HG03565 (cell line): ENCODE results near the gene INSRR.
A peak's percentile ranks its signal among the peaks of the same experiment; 100 is the strongest.

ENCODE experiments used
- ATAC-seq: cut with Tn5 transposase; IDR thresholded peaks from one replicate; pipeline ENCODE4 v1.9.1; 2021; ENCODE audit warnings: mild to moderate bottlenecking, moderate library complexity; ENCODE audit not compliant: unreplicated experiment

Gene INSRR

GRCh38 chr1:156834322-156834721 lies 24.6 kb downstream of the INSRR start:
- ATAC-seq, result no peak

DNA sequence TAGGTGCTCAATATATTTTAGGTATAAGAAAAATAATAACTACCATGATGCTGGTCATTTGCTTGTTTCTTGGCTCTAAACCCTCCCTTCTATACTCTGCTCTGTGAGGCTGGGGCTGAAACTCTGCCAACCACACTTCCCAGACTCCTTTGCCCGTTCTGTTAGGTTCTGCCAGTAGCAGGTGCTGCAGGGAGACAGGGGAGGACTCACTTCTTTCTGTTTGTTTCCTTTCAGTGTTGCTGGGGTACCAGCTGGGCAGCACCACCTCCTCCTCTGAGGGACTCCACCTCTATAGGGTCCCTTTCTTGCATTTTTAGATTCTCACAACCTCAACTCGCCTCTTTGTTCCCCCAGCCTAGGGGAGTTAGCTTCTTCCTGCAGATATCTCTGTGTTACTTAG lies 25.3 kb downstream of the INSRR start:
- ATAC-seq, result no peak

DNA sequence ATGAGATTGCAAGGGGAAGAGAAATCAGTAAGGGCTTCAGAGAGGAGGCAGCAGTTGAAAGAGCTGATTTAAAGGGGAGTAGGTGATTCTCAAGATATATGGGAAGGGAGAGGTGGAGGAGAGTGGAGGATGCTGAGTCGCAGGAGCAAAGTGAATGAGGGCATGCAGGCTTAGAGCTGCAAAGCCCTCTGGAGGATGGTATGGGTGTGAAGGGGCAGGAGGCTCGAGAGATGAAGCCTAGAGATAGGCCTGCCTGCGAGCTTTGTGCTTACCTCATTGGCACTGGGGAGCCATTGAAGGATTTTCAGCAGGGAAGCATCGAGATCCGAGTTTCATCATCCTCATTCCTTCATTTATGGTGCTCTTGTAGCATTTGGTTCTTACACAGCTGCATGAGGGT lies 26.5 kb downstream of the INSRR start:
- ATAC-seq, result no peak

- no peak for ATAC-seq
These were observed 30.4 kb downstream of the INSRR start for GRCh38 chr1:156828400-156829124.

DNA sequence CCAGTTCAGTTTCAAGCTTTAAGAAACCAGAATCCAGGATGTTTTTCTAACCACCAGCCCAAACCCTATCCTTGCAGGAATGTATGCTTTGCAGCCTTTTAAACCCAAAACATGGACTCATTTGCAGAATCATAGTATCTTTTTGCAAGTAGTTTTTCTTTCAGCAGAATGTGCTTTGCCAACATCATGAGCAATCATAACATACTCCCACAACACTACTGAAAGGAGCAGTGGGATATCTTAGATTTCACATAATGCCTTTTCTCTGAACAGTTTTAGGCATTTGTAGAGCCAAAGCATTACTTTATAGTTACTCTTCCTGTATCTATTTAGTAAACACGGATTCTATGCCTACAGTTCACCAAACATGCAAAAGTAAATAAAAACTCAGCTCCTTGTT lies 32.3 kb downstream of the INSRR start:
- no peak for ATAC-seq

DNA sequence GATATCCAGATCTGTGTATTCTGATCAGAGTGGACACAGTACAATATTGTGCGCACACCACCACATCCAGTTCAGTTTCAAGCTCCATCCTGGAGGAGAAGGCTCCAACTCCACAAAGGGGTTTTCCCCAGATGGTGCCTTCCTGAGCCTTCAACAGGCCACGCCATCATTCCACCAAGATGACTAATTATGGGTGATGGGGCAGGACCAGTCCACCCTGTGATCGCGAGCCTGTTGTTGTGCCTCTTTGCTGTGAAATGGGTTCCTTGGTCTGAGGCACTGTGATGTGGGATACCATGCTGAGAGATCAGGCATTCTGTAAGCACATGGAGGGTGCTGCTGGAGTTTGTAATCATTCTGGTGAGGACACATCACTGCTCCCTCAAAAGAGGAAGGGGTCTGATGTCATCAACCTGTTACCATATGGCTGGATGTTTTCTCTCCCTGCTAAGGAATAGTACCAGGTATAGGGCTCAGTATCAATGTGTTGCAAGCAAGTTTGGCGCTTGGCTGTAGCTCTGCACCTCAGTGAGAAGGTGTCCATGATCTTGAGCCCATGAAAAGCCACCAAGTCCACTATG lies 35.6 kb downstream of the INSRR start:
- no peak for ATAC-seq

- no peak for ATAC-seq
These were observed 36.2 kb downstream of the INSRR start for GRCh38 chr1:156822680-156823079.

DNA sequence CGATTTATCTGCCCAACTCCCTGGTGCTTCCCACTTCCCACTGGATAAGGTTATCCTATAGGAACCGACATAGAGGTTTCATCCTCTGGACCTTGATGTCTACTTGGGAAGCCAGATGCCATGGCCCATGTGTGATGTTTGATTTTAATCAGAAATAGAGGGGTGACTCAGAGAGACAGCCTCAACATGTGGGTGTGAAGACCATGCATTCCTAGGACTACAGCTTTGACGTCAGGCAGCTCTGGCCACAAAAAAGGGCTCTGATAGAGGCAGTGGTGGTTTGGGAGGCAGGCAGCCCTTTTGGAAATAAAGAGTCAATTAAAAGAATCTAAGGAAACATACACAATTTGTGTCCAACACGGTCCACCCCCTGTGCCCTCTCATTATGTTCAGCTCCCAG lies 37.1 kb downstream of the INSRR start:
- ATAC-seq, result no peak

- ATAC-seq, result peak; percentile 67
These were observed 42.2 kb downstream of the INSRR start, which contains the start of gene SH2D2A for GRCh38 chr1:156816561-156817328. Gene SH2D2A (minus strand): TSS chr1:156816848. CDS start chr1:156816708, 140 bp downstream.

GRCh38 chr1:156815961-156816422 lies 42.9 kb downstream of the INSRR start:
- ATAC-seq, result no peak

- no peak for ATAC-seq
These were observed 43.5 kb downstream of the INSRR start for GRCh38 chr1:156815307-156815826.

DNA sequence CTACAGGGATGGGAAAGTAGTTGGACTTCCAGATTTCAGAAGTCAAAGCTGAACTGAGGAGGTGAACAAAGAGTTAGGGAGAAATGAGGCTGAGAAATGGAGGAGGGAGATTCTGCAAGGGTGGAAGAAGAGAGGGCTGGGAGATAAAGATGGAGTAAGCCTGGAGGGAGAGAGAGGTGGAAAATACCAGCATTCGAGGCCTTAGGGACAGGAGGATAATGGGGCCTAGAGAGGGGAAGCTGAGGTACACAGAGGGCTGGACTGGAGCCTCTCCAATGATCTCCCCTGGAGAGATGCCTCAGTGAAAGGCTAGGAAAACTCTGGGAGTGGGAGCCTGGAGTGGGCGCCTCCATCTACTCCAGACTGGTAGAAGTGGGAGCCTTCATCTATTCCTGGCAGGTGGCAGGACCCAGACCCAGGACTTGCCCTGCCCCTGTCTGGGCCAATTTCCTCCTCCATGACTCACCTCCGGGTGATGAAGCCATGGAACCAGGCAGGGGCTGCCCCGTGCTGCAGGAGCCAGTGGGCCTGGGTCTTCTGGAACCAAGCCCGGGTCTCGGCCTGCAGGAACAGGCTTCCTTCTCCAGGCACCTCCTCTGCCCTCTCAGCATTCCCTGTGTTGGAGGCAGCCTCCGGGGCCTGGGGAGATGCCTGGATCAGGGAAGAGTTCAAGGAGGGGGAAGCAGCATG lies 44.2 kb downstream of the INSRR start:
- no peak for ATAC-seq

DNA sequence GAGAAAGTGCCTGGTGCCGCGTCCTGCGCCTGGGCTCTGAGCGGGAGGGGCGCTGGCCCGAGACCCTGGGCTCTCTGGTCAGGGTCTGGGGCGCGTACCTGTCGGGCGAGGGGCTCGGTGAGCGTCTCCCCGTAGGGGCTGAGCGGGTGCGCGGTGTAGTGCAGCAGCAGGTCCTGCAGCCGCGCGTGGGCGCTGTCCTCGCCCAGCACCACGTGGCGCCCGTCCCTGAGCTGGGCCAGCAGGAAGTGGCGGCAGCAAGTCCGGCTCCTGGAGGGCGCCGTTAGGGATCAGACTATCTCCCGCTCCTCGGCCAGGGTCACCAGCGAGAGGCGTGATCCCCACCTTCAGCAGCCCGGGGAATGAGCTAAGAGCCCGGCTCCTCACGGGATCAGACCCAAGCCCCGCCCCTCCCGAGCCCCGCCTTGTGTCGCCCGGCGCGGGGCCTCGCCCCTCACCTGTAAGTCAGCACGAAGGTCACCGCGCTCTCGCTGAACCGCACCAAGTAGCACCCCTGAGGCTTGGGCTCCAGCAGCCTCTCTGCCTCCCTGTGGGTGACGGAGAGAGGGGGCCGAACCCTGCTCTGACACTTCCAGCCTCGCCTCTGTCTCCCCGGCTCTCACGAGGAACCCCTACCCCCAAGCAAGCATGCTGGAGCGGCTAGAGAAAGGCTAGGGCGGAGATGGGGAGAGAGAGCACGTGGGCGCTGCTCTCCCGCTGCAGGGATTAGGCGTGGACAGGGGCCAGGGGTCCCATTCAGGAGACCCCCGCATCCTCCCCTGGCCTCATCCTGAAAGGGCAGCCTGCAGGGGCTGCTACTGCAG lies 45.0 kb downstream of the INSRR start:
- ATAC-seq, result no peak

- no peak for ATAC-seq
These were observed 45.6 kb downstream of the INSRR start for GRCh38 chr1:156813298-156813697.

GRCh38 chr1:156812293-156812990 lies 46.5 kb downstream of the INSRR start:
- ATAC-seq, result no peak

DNA sequence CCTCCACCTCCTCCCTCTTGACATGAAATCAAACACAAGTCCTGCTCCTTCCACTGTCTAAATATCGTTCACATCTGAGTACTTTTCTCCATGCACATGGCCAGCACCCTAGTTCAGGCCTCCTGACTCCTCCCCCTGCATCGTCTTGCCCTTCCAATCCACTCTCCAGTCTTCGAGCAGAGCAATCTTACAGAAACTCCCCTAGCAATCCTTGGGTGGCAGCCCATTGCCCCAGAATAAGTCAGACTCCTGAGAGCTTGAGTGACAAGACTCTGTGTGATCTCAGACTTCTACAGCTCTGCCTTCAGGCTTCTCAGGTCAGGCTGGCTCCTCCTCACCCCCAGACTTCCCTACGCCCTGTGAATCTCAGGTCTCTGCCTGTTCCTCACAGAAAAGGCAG lies 47.7 kb downstream of the INSRR start:
- ATAC-seq, result no peak

DNA sequence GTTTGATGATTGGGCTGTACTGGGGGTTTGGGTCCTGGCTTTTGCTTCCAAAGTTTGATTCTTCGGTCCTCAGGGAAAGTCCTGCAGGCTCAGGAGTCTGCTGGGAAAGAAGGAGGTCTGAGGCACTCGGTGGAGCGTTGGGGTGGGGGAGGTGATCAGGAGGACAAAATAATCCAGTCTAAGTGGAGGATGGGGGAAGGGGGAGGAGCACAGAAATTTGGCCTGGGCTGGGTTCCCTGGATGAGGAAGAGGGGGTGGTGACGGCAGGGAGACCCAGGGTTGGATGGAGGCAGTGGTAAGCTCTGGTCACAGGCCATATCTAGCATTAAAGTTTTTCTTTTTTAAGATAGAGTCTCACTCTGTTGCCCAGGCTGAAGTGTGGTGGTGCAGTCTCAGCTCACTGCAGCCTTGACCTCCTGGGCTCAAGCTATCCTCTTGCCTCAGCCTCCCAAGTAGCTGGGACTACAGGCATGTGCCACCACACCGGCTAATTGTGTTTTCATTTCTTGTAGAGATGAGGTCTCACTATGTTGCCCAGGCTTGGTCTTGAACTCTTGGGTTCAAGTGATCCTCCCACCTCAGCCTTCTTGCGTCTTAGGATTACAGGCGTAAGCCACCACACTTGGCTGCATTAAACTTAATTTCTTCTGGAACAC lies 49.1 kb downstream of the INSRR start:
- no peak for ATAC-seq

DNA sequence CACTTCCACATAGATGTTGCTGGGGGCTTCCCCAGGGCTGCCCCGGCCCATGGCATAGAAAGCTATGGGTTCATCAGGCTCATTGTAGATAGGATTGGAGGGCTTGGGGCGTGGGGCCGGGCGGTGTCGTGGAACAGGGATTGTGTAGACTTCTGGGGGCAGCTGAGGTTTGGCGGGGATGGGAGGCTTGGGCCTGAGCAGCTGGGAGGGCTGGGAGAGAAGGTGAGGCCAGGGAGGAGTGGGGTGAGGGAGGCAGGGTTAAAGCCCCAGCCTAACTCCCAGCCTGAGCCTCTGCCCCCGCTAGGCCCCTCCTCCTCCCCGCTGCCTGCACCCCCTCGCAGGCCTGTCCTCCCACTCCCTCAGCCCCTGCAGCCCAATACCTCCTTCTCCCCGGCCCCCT lies 49.6 kb downstream of the INSRR start:
- no peak for ATAC-seq
